OCI-LY3 (cell line): ENCODE results near the gene IRF2BP2.

Experiments
- H2AFZ ChIP-seq: fragments of 200-600, 300-600 bp; shearing (Covaris generic); 2 replicates; pipeline ENCODE4 v1.6.0; 2014; ENCODE audit warnings: antibody characterized with exemption, low read depth, low read length
- H3K27ac ChIP-seq: fragments of 200-600, 300-600 bp; sonication (generic); 2 replicates; pipeline ENCODE4 v1.5.1; 2014; ENCODE audit warnings: mild to moderate bottlenecking, low read length, moderate library complexity, mixed read lengths
- H3K27me3 ChIP-seq: fragments of 200-600, 300-600 bp; sonication (generic); 2 replicates; pipeline ENCODE4 v1.6.1; 2014; ENCODE audit warnings: low read depth, low read length, mixed read lengths
- H3K36me3 ChIP-seq: fragments of 200-600, 300-600 bp; sonication (generic); replicated peaks from 2 replicates; pipeline ENCODE3; 2014; ENCODE audit warnings: low read depth, low read length, mixed read lengths
- H3K4me1 ChIP-seq: fragments of 300-600, 200-600 bp; sonication (generic); 2 replicates; pipeline ENCODE4 v1.6.1; 2014; ENCODE audit warnings: low read length, mixed read lengths
- H3K4me2 ChIP-seq: fragments of 200-600, 300-600 bp; sonication (generic); 2 replicates; pipeline ENCODE4 v1.6.1; 2014; ENCODE audit warnings: low read length, mixed read lengths
- H3K4me3 ChIP-seq: fragments of 300-600, 200-600 bp; sonication (generic); 2 replicates; pipeline ENCODE4 v1.5.1; 2014; ENCODE audit warnings: antibody characterized with exemption, mild to moderate bottlenecking, low read length, moderate library complexity
- H3K79me2 ChIP-seq: fragments of 300-600, 200-600 bp; shearing (Covaris generic); 2 replicates; pipeline ENCODE4 v1.6.1; 2014; ENCODE audit warnings: mild to moderate bottlenecking, low read length, mixed read lengths
- H3K9ac ChIP-seq: fragments of 300-600, 200-600 bp; shearing (Covaris generic); 2 replicates; pipeline ENCODE4 v1.6.0; 2014; ENCODE audit warnings: mild to moderate bottlenecking, low read length, moderate library complexity
- H3K9me3 ChIP-seq: fragments of 200-600, 300-600 bp; shearing (Covaris generic); 2 replicates; pipeline ENCODE4 v1.6.1; 2014; ENCODE audit warnings: low read length, mixed read lengths; ENCODE audit not compliant: insufficient read depth
- H4K20me1 ChIP-seq: fragments of 200-600, 300-600 bp; sonication (generic); 2 replicates; pipeline ENCODE4 v1.6.1; 2016; ENCODE audit warnings: low read length, mixed read lengths; ENCODE audit not compliant: insufficient read depth
- CTCF ChIP-seq: fragments of 200-600, 300-600 bp; sonication (generic); IDR thresholded peaks from 2 replicates; pipeline ENCODE4 v1.5.1; 2014; ENCODE audit warnings: antibody characterized with exemption, low read length, low read depth
- EZH2phosphoT487 ChIP-seq: fragments of 200-600 bp; shearing (Covaris generic); IDR thresholded peaks from 2 replicates; pipeline ENCODE4 v1.6.1; 2018; ENCODE audit warnings: antibody characterized with exemption, mixed run types, low read depth

The IRF2BP2 gene

GRCh38 chr1:234582681-234583301 lies 27.2 kb downstream of the IRF2BP2 start:
- Histone ChIP-seq H3K4me2 (no peak overlapping the region), H3K9ac (no peak overlapping the region), H3K27ac (no peak overlapping the region), H3K4me3 (no peak overlapping the region), H3K9me3 (no peaks in the 10 kb centered on the region), H3K4me1 (peaks cover 6% of the 10 kb centered on the region; the same call in 1 of the 2 replicates), H4K20me1 (no peaks in the 10 kb centered on the region), H2AFZ (no peak overlapping the region), H3K36me3 (no peaks in the 10 kb centered on the region), H3K27me3 (peaks cover 15% of the 10 kb centered on the region; the same call in 1 of the 2 replicates), H3K79me2 (no peaks in the 10 kb centered on the region)
- TF ChIP-seq CTCF (no peak), EZH2phosphoT487 (no peak)

- TF ChIP-seq EZH2phosphoT487 (no peak), CTCF (no peak)
- no peaks in the 10 kb centered on the region for H3K36me3 ChIP-seq
- no peaks in the 10 kb centered on the region for H3K9me3 ChIP-seq
- H3K4me2 ChIP-seq = no peak overlapping the region
- H4K20me1 ChIP-seq = no peaks in the 10 kb centered on the region
- H3K9ac ChIP-seq = no peak overlapping the region
- H3K27ac ChIP-seq = no peak overlapping the region
- peaks cover 15% of the 10 kb centered on the region; the same call in 1 of the 2 replicates for H3K27me3 ChIP-seq
- H3K4me3 ChIP-seq = no peak overlapping the region
- peaks cover 6% of the 10 kb centered on the region; the same call in 1 of the 2 replicates for H3K4me1 ChIP-seq
- H3K79me2 ChIP-seq = no peaks in the 10 kb centered on the region
- H2AFZ ChIP-seq = no peak overlapping the region
These were observed 27.8 kb downstream of the IRF2BP2 start for GRCh38 chr1:234582186-234582585.

GRCh38 chr1:234581063-234581714 lies 28.8 kb downstream of the IRF2BP2 start:
- Histone ChIP-seq H3K9me3 (no peaks in the 10 kb centered on the region), H3K4me3 (no peak overlapping the region), H3K27me3 (peaks cover 15% of the 10 kb centered on the region; the same call in 1 of the 2 replicates), H3K9ac (no peak overlapping the region), H3K79me2 (no peaks in the 10 kb centered on the region), H2AFZ (no peak overlapping the region), H4K20me1 (no peaks in the 10 kb centered on the region), H3K4me2 (no peak overlapping the region), H3K27ac (no peak overlapping the region), H3K36me3 (no peaks in the 10 kb centered on the region), H3K4me1 (peaks cover 7% of the 10 kb centered on the region)
- TF ChIP-seq EZH2phosphoT487 = no peak
- no peak for TF ChIP-seq CTCF

GRCh38 chr1:234579967-234580366 lies 30.0 kb downstream of the IRF2BP2 start:
- TF ChIP-seq EZH2phosphoT487 (no peak), CTCF (peak; percentile 39)
- Histone ChIP-seq H3K27me3 (peaks cover 12% of the 10 kb centered on the region; the same call in 1 of the 2 replicates), H4K20me1 (no peaks in the 10 kb centered on the region), H3K9me3 (no peaks in the 10 kb centered on the region), H3K4me3 (no peak overlapping the region), H3K79me2 (no peaks in the 10 kb centered on the region), H3K4me2 (no peak overlapping the region), H3K9ac (no peak overlapping the region), H3K27ac (no peak overlapping the region), H3K4me1 (peaks cover 7% of the 10 kb centered on the region), H2AFZ (no peak overlapping the region), H3K36me3 (no peaks in the 10 kb centered on the region)
